ENCODE results near the gene FAM43B.

FAM43B gene

GRCh38 chr1:20521960-20522861, 30.2 kb upstream of the FAM43B start:
- H3K4me3 ChIP-seq (ENCODE audit: low read depth, low read length) = no peak overlapping the region
- TF ChIP-seq CTCF (IDR thresholded peaks at IDR 0.05; ENCODE audit: control insufficient read depth, extremely low read depth, insufficient read depth) = peak; percentile 85
- DNase-seq (ENCODE audit: low read depth) = no peak

- DNase-seq (ENCODE audit: low read depth) = no peak
- H3K4me3 ChIP-seq (ENCODE audit: low read depth, low read length) = no peak overlapping the region
- no peak for TF ChIP-seq CTCF (IDR thresholded peaks at IDR 0.05; ENCODE audit: control insufficient read depth, extremely low read depth, insufficient read depth)
Measured at GRCh38 chr1:20526267-20526666, 26.1 kb upstream of the FAM43B start.

- DNase-seq (ENCODE audit: low read depth) = no peak
- TF ChIP-seq CTCF (IDR thresholded peaks at IDR 0.05; ENCODE audit: control insufficient read depth, extremely low read depth, insufficient read depth) = no peak
- no peak overlapping the region for H3K4me3 ChIP-seq (ENCODE audit: low read depth, low read length)
Measured at GRCh38 chr1:20528221-20528620, 24.2 kb upstream of the FAM43B start.

- TF ChIP-seq CTCF (IDR thresholded peaks at IDR 0.05; ENCODE audit: control insufficient read depth, extremely low read depth, insufficient read depth) = no peak
- no peak for DNase-seq (ENCODE audit: low read depth)
- H3K4me3 ChIP-seq (ENCODE audit: low read depth, low read length) = no peak overlapping the region
Measured at GRCh38 chr1:20530306-20530705, 22.1 kb upstream of the FAM43B start.

- no peak overlapping the region for H3K4me3 ChIP-seq (ENCODE audit: low read depth, low read length)
- no peak for TF ChIP-seq CTCF (IDR thresholded peaks at IDR 0.05; ENCODE audit: control insufficient read depth, extremely low read depth, insufficient read depth)
- no peak for DNase-seq (ENCODE audit: low read depth)
Measured at GRCh38 chr1:20530901-20531300, 21.5 kb upstream of the FAM43B start.

- no peak for DNase-seq (ENCODE audit: low read depth)
- no peak for TF ChIP-seq CTCF (IDR thresholded peaks at IDR 0.05; ENCODE audit: control insufficient read depth, extremely low read depth, insufficient read depth)
- H3K4me3 ChIP-seq (ENCODE audit: low read depth, low read length) = no peak overlapping the region
Measured at GRCh38 chr1:20533635-20534034, 18.7 kb upstream of the FAM43B start.

Data from LNCaP clone FGC (cell line).